Activated CD8-positive, alpha-beta memory T cell treated with anti-CD3 and anti-CD28 coated beads for 48 hours (primary cell): ENCODE results near the gene SRPRB.

Source experiments
- DNase-seq, 3 experiments: peaks; one replicate each; pipeline ENCODE4 v3.0.0-alpha.2; 2020; ENCODE audit warnings: low read depth in 2 of 3, low spot score in 2 of 3

Gene SRPRB

DNA sequence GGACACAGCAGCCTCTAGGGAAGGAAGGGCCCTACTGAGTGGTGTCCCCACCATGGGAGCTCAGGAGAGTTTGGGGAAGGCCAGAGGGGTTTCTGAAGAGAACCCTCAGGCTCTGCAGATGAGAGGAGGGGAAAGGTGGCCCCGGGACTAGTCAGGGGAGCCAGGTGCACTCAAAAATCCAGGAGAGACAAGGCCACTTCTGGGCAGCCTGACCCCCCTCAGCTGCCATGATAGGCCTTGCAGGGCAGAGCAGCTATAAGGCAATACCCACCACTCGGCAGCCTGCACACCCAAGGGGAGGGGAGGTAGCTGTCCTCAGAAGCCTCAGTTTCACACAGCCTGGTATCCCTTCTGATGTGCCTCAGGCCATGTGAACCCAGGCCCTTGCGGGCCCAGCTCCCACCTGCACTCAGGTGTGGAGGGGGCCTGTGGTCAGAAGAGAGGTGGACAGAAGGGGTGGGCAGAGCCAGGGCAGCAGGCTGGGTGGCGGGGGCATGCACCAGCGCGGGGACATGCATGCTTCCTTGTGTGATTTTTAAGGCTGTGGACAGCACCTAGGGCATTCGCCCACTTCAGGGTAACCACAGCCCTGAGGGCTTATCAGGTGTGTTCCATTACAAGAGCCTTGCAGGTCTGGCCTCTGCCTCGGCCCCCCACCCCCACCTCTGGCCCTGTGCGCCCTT lies 34.6 kb downstream of the SRPRB start:
- DNase-seq: no peak

DNA sequence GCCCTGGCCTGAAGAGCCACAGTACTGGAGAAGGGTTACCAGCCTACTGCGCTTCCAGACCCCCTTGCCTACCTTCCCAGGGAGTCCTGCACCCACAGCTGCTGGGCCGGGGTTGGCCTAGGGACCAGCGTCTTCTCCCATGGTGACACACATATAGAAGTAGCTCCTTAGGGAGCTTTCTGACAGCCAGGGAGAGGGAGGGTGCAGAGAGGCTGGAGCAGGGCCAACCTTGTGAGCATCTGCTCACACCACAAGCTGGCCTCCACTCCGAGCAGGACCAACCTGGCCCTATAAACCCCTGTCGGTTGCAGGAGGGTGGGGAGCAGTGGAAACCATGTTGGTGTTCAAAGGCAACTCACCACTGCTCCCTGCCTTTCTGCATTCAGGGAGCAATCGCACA lies 35.2 kb downstream of the SRPRB start:
- DNase-seq: no peak

DNA sequence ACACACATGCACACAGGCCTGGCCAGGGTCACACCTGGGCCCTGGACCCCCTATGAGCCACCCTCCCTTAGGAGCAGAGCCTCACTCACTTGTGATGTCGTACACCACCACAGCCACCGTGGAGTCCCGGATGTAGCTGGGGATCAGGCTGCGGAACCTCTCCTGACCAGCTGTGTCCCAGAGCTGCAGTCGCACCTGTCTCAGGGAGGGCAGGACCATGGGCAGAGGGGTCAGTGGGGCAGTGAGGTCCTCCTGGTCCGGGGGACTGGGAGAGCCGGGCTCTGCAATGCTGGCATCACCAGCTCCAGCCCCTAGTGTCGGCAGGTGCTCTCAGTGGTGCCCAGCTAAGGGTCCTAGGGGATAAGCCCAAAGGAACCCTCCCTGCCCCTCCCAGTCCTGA lies 35.6 kb downstream of the SRPRB start:
- no peak for DNase-seq

DNA sequence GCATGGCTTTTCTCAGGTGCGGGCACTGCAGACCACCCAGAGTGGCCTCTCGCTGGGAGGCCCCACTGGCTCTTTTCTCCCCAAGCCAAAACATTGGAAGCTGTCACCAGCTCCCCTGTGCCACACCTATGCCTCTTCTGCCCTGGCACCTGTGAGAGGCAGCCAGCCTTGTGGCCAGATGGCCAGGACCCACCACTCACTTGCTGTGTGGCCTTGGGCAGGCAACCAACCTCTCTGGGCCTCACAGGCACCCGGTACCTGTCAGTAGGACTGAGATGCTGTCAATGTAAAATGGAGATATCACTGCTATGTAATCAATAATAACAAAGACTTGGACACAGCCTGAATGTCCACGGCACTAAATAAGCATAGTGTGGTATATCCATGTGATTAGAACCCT lies 36.5 kb downstream of the SRPRB start:
- no peak for DNase-seq

DNA sequence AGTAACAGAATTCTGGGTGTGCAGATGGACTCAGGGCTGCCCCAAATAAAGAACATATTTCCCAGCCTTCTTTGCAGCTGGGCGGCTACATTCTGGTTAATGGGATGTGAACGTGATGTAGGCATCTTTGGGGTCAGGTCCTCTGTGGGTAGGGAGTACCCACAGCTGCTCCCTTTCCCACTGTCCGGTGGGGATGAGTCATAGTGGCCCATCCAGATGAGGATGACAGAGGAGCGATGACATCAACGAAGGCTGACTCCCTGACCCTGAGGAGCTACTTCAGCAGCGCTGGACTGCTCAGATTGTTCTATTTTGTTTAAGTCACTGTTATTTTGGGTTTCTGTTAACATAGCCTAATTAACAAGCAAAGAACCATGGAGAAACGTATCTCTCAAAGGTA lies 38.0 kb downstream of the SRPRB start:
- no peak for DNase-seq

DNA sequence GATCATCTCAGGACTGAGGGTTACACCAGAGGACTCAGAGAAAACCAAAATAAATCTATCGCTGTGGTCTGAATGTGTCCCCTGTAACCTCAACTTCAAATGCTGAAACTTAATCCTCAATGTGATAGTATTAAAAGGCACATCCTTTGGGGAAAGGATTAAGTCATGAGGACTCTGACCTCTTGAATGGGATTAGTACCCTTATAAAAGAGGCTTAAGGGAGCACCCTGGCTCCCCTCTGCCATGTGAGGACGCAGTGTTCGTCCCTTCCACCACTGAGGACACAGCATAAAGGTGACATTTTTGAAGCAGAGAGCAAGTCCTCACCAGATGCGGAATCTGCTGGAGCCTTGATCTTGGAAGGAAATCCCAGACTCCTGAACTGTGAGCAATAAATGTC lies 39.5 kb downstream of the SRPRB start:
- DNase-seq: no peak

DNA sequence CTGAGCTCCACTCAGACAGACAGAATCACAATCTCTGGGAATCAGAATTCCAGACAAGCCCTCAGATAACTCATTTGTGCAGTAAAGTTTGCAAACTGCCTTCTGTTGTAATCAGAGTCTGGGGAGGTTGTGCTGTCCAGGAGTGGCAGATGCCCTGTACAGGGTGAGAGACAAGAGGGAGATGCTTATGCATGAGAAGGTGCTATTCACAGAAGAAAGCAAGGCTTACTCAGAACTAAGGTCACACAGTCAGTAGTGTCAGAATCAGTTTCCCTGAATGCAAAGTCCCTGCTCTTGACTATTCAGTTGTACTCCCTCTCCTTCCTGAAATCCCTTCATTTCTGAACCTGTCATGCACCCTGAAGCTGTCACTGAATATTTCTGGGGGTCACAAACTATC lies 43.7 kb downstream of the SRPRB start:
- DNase-seq: no peak

DNA sequence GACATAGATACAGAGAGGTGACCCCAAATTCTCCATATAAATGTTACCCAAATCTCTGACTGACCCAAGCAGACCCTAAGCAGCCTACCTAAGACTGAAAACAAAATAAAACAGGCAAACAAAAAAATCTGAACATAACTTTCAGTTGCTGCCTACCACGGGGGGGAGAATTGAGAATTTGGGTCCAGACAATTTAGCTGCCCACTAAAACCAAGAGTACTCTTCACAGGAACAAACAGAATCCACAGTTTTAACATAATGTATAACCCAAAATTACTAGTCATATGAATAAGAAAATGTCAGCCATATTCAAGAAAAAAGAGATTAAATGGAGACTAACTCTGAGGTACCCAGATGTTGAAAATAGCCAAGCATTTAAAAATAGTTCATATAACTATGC lies 44.4 kb downstream of the SRPRB start:
- DNase-seq: no peak

DNA sequence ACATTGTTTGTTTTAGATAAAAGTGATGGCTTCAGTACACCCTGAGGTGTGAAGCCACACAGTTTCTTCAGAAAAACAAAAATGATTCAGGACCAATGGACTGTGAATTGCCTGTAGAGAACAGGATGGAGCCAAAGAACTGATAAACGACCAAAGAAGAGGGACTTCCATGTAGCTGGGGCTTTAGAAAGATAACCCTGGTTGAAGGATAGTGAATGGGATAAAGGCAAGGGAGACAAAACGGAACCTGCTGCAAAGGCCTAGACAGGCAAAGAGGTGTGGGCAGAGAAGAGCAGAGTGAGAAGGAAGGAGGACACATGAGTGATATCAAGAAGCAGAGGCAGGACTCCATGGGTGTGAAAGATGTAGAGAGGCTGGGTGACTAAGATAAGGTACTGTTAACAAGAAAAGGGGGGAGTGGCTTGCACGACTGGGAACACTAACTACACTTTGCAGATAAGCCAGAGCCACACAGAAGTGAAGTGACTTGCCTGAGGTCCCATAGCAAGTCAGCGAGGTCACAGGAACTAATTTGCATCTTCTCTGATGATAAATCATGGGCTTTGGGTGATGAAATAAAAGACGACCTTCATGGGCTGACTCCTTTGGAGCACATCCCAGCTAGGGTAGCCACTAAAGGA lies 45.8 kb downstream of the SRPRB start:
- no peak for DNase-seq

DNA sequence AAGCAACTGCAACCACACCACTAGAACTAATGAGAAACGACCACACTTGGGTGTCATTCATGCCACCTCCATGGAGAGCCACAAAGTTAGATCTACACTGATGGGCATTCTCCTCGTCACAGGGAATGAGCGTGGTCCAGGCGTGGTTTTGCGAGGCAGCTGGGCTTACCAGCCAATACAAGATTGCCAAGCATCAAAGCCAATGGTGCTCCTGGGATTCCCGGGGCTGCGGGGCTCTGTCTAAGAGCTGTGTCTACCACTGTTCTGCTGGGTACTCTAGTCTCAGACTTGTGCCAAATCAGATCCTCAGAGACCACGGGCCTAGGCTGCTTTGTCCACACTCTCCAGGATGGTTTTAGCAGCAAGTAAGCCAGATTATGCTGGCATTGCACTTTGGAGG lies 46.3 kb downstream of the SRPRB start:
- DNase-seq: no peak

DNA sequence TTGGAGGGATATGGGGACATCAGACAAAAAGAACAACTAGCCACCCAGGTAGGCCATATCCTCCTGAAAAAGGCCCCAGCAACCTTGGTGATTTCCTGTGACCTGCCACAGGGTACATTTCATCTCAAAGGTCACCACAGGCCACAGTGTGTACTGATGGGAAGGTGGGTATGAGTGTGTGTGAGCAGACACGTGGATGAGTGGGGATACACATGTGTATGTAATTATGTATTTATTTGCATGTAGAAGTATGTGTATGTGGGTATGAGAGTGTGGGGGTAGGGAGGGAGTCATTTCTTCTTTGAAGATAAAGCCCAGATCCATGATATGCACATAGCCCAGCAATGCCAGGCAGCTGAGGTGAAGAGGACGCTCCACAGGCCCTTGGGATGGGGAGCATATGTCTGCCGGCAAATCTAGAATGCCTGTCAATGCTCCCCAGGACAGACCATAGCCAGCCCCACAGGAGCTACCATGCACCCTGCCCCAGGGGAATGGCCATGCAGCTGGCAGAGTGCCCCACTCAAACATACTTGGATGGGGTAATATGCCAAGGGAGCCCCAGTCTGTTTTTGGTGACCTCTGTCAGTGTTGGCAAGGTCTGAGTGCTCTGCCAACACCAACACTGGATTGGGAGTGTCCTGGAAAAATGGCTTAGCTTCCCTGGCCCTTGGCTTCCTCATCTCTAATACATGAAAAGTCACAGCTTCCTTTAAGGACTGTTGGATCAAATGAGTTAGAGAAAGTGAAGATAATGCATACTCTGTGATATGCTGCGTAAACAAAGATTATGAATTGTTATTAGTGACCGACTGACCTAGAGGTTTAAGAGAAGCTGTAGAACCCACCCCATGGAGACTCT lies 47.7 kb downstream of the SRPRB start:
- no peak for DNase-seq

DNA sequence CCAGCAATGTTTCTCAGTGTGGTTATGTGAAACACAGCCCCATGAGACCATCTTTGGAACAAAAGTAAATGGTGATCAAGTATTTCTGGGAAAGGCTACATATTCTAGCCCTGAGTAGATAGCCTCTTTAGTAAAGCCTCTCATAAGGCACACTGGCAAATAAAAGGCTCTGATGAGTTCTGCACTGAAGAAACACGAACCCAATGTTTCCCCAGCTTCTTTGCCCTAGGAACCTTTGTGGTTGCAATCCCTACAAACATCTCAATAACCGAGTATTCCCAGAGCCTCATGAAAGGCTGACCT lies 48.3 kb downstream of the SRPRB start:
- DNase-seq: no peak

DNA sequence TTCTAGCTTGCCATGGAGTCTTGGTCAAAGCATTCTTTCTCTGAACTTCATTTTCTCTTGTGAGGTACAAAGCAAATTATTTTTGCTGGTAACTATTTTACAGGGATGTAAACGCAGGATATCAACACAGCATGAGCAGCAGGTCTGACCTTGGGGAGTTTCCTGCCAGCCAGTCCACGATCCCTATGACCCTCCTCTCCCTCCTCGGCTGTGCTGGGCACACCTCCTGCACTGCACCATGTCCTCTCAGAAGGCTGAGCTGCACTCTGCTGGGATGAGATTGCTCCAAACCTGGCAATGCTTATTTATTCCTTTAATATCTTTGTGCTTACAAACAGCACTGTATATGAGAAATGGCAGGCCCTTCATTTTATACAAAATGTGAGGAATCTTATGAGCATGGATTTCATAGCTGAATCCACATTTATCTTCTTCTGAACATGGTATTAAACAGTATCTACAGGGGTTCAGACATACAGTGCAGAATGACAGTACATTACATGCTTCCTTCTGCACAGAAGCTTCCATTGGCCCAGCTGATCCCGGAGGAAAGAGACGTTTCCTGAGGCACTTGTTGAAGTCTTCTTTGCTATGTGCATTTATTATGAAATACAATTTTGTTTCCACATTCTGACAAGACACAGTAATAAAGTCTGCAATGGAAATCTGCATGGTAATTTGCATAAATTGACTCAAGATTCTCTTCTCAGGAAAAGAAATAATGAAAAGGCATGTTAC lies 48.8 kb downstream of the SRPRB start:
- DNase-seq: no peak

DNA sequence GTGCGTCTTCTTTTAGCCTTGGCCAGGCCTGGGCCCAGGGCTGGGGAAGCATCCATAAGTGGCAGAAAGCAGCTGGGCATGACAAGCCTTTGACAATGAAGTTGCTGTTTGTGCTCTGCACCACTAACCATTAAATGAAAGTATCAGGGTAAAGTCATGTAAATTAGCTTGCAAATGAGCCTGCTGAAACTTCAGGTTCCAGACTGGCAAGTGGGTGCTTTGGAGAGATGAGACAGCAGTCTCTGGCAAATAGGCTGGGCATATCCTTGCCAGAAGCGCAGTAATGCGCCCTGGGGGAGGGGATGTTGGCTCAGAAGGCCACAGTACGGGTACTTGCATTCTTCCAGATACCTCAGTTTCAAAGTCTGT lies 49.4 kb downstream of the SRPRB start:
- DNase-seq: no peak

DNA sequence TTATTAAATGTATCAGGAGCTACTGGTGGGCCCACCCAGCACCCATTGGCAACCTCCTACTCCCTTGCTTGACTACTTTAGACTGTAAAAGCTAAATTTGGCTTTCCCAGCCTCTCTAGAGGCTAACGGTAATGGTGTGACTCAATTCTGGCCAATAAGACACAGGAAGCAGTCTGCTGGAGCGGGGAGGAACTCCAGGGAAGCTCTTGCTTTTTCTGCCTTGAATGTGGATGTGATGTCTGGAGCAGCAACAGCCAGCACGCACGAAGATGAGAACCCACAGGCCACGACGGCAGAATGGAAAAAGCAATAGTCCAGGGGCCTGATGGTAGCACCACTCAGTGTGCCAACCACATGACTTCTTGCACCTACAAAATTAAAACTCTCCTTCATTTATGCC lies 50.2 kb downstream of the SRPRB start:
- no peak for DNase-seq

DNA sequence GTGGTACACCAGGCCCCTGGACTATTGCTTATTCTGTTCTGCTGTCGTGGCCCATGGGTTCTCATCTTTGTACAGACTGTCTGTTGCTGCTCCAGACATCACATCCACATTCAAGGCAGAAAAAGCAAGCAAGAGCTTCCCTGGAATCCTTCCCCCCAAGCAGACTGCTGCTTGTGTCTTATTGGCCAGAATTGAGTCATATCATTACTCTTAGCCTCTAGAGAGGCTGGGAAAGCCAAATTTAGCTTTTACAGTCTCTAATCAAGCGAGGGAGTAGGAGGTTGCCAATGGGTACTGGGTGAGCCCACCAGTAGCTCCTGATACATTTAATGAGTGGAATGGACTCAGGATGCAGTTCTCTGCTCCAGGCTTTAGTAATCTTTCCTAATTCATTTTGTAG lies 50.7 kb downstream of the SRPRB start:
- DNase-seq: no peak

DNA sequence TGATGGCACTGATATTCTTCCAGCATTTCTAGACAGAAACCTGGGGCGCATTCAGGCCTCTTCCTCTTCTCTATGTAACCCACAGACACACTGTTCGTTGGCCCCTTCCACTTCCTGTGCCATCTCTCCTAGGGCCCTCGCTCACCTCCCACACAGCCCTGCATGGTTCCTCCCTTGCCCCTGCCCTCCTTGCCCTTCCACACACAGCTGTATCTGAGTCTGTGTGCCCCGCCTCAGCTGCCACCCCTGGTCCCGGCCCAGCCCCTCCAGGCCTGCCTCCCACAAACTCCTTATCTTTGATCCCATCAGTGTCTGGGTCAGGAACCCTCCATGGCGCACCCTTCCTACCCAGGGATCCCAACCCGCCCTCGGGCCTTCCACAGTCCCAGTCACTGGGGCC lies 52.2 kb downstream of the SRPRB start:
- DNase-seq: no peak

DNA sequence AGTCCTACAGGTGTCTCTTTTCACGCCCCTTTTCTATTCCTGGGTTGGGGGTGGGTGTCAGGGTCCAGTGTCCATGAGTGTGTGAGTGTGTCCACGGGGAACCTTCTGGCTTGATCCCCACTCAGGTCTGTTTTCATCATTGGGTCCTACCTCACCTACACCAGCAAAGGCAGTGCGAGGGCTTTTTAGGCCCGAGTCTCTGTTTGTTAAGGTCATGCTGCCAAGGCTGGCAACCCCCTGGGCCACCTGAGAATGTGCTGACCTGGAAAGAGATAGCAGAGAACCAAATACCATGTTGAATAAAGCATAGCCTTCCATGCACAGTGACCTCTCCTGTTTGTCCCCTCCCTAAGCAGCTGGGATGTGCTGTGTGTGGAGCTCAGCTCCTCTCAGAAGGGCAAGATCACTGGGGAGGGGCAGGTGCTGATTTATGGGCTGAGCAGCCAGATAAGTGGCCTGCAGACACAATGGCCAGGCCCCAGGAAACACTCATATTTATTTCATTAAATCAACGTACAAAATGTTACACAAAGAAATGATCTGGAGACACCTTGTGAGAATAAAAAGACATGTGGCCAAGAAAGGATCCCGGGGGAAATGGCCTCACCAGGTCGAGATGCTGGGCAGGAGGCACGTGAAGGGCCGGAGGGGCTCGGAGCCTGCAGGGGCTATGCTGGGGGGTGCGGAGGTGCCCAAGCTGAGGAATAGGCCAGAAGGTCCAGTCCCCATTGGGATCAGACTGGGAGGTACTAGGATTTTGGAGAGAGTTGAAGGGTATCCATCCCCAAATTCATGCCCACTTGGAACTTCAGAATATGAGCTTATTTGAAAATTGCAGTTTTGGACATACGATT lies 54.0 kb downstream of the SRPRB start:
- no peak for DNase-seq

DNA sequence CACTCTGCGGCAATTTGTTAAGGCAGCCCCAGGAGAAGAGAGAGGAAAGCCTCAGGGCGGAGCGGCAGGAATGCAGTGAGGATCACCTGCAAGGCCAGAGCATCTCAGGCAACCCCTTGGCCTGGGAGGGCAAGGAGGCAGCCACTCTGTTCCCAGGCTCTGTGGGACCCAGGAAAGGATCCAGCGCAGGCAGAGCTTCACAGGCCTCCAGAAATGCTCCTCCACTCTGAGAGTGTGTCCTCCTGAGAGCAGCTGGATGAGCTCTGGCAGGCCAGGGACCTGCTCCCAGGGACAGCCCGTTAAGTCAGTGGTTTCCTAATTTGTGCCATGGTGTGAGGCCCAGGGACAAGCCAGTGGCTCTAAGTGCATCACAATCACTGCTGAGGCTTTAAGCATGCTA lies 54.9 kb downstream of the SRPRB start:
- DNase-seq: no peak

DNA sequence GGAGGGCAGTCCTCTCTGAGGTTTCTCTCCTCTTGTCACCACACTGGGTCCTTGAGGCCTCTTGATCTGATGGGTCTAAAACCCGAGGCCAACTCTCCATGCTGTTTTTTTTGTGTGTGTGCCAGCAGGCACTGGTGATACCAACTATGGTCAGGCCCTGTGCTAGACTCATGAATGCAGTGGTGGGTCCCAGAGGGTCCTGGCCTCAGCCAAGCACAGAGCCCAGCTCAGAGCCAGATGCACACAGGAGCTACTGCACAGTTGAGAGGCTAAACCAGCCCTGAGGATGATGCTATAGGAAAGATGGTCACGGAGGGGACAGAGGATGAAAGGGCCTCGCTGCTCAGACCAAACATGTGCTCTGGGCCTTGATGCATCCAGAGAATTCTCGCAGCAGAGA lies 56.5 kb downstream of the SRPRB start:
- no peak for DNase-seq

DNA sequence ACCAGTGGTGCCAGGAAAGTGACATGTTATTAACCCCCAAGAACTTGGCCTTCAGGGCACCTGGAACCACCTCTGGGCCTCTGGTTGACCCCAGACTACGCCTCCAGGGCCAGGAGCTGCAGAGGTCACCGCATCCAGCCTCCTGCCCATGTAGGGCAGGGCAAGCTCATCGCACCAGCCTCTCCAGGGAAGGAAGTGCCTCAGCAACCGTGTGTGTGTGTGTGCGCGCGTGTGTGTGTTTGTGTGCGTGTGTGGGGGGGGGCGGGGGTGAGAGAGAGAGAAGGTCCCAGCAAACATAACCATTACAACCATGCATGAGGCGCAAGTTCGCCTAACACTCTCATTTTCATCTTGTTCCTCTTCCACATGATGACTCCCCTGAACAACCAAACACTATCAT lies 58.3 kb downstream of the SRPRB start:
- DNase-seq: no peak
